ENCODE measurements around the gene TPRG1L.

The TPRG1L gene

GRCh38 chr1:3652548-3653285 is 27.9 kb downstream of the TPRG1L start:
- Histone ChIP-seq H2BK5ac (ENCODE audit: low read depth, low read length, poor library complexity, severe bottlenecking) (no peak overlapping the region), H3K9ac (ENCODE audit: low read length) (no peak overlapping the region), H3K79me1 (replicated peaks; ENCODE audit: low read length, poor library complexity, severe bottlenecking) (peaks cover 12% of the 10 kb centered on the region), H4K8ac (ENCODE audit: low read length) (no peak overlapping the region), H3K36me3 (ENCODE audit: control insufficient read depth in 1 of 2, insufficient read depth in 2 of 2, low read depth in 1 of 2, low read length in 2 of 2) (no peaks in the 10 kb centered on the region), H2AK5ac (ENCODE audit: low read length, severe bottlenecking) (no peak overlapping the region), H3K18ac (ENCODE audit: low read depth in 1 of 2, low read length in 2 of 2) (no peak overlapping the region), H3K4me2 (ENCODE audit: low read length, poor library complexity, severe bottlenecking) (peak overlapping the region; percentile 54), H2BK15ac (ENCODE audit: low read depth, poor library complexity, severe bottlenecking) (no peak overlapping the region), H2BK12ac (ENCODE audit: low read length in 2 of 2) (no peak overlapping the region), H3K4me1 (ENCODE audit: control insufficient read depth, insufficient read depth, low read depth, low read length) (peaks cover 21% of the 10 kb centered on the region), H3K4me3 (ENCODE audit: insufficient read depth in 1 of 2, low read depth in 1 of 2, low read length in 2 of 2) (no peak overlapping the region), H3K14ac (ENCODE audit: low read length in 2 of 2) (no peak overlapping the region), H3K27ac (ENCODE audit: low read length, poor library complexity, severe bottlenecking) (no peak overlapping the region), H3K23ac (ENCODE audit: low read length in 2 of 2) (no peak overlapping the region), H3K4ac (ENCODE audit: low read depth in 1 of 2, low read length in 2 of 2) (no peak overlapping the region), H2BK120ac (ENCODE audit: low read depth, low read length) (no peak overlapping the region), H3K9me3 (ENCODE audit: control insufficient read depth, low read length) (no peaks in the 10 kb centered on the region), H2AFZ (ENCODE audit: low read depth, low read length) (no peak overlapping the region), H3K27me3 (ENCODE audit: control insufficient read depth in 1 of 2, insufficient read depth in 1 of 2, low read length in 2 of 2) (peaks cover 70 to 72% of the 10 kb centered on the region in 2 experiments), H4K91ac (ENCODE audit: low read length) (no peak overlapping the region)
- no peak for DNase-seq
- WGBS, result 4% methylated on average over 46 of the region's 68 CpGs

- no peak overlapping the region for H3K4ac ChIP-seq (ENCODE audit: low read depth in 1 of 2, low read length in 2 of 2)
- no peak overlapping the region for H3K27ac ChIP-seq (ENCODE audit: low read length, poor library complexity, severe bottlenecking)
- no peak overlapping the region for H3K4me2 ChIP-seq (ENCODE audit: low read length, poor library complexity, severe bottlenecking)
- H3K23ac ChIP-seq (ENCODE audit: low read length in 2 of 2), result no peak overlapping the region
- H4K8ac ChIP-seq (ENCODE audit: low read length), result no peak overlapping the region
- WGBS, result 22% methylated on average over 10 of the region's 10 CpGs
- no peak overlapping the region for H4K91ac ChIP-seq (ENCODE audit: low read length)
- no peak overlapping the region for H3K14ac ChIP-seq (ENCODE audit: low read length in 2 of 2)
- DNase-seq, result no peak
- H2BK5ac ChIP-seq (ENCODE audit: low read depth, low read length, poor library complexity, severe bottlenecking), result no peak overlapping the region
- H3K27me3 ChIP-seq (ENCODE audit: control insufficient read depth in 1 of 2, insufficient read depth in 1 of 2, low read length in 2 of 2), result peaks cover 76 to 77% of the 10 kb centered on the region in 2 experiments
- peaks cover 12% of the 10 kb centered on the region for H3K79me1 ChIP-seq (replicated peaks; ENCODE audit: low read length, poor library complexity, severe bottlenecking)
- no peak overlapping the region for H2BK12ac ChIP-seq (ENCODE audit: low read length in 2 of 2)
- H2BK120ac ChIP-seq (ENCODE audit: low read depth, low read length), result no peak overlapping the region
- no peaks in the 10 kb centered on the region for H3K9me3 ChIP-seq (ENCODE audit: control insufficient read depth, low read length)
- H3K36me3 ChIP-seq (ENCODE audit: control insufficient read depth in 1 of 2, insufficient read depth in 2 of 2, low read depth in 1 of 2, low read length in 2 of 2), result no peaks in the 10 kb centered on the region
- no peak overlapping the region for H2AFZ ChIP-seq (ENCODE audit: low read depth, low read length)
- no peak overlapping the region for H3K4me3 ChIP-seq (ENCODE audit: insufficient read depth in 1 of 2, low read depth in 1 of 2, low read length in 2 of 2)
- no peak overlapping the region for H2BK15ac ChIP-seq (ENCODE audit: low read depth, poor library complexity, severe bottlenecking)
- H2AK5ac ChIP-seq (ENCODE audit: low read length, severe bottlenecking), result no peak overlapping the region
- H3K18ac ChIP-seq (ENCODE audit: low read depth in 1 of 2, low read length in 2 of 2), result no peak overlapping the region
- peaks cover 21% of the 10 kb centered on the region for H3K4me1 ChIP-seq (ENCODE audit: control insufficient read depth, insufficient read depth, low read depth, low read length)
- no peak overlapping the region for H3K9ac ChIP-seq (ENCODE audit: low read length)
Measured at GRCh38 chr1:3653286-3653618, 28.4 kb downstream of the TPRG1L start.

- no peaks in the 10 kb centered on the region for H3K9me3 ChIP-seq (ENCODE audit: control insufficient read depth, low read length)
- DNase-seq, result no peak
- H3K4me1 ChIP-seq (ENCODE audit: control insufficient read depth, insufficient read depth, low read depth, low read length), result peaks cover 18% of the 10 kb centered on the region
- H2BK5ac ChIP-seq (ENCODE audit: low read depth, low read length, poor library complexity, severe bottlenecking), result no peak overlapping the region
- no peak overlapping the region for H3K23ac ChIP-seq (ENCODE audit: low read length in 2 of 2)
- H4K8ac ChIP-seq (ENCODE audit: low read length), result no peak overlapping the region
- no peak overlapping the region for H2AK5ac ChIP-seq (ENCODE audit: low read length, severe bottlenecking)
- H3K27ac ChIP-seq (ENCODE audit: low read length, poor library complexity, severe bottlenecking), result no peak overlapping the region
- WGBS, result 89% methylated on average over 21 of the region's 22 CpGs
- H3K4ac ChIP-seq (ENCODE audit: low read depth in 1 of 2, low read length in 2 of 2), result no peak overlapping the region
- H2AFZ ChIP-seq (ENCODE audit: low read depth, low read length), result no peak overlapping the region
- H2BK12ac ChIP-seq (ENCODE audit: low read length in 2 of 2), result no peak overlapping the region
- H3K14ac ChIP-seq (ENCODE audit: low read length in 2 of 2), result no peak overlapping the region
- no peak overlapping the region for H3K9ac ChIP-seq (ENCODE audit: low read length)
- H3K18ac ChIP-seq (ENCODE audit: low read depth in 1 of 2, low read length in 2 of 2), result no peak overlapping the region
- no peak overlapping the region for H2BK120ac ChIP-seq (ENCODE audit: low read depth, low read length)
- no peak overlapping the region for H2BK15ac ChIP-seq (ENCODE audit: low read depth, poor library complexity, severe bottlenecking)
- H4K91ac ChIP-seq (ENCODE audit: low read length), result no peak overlapping the region
- peaks cover 83 to 90% of the 10 kb centered on the region in 2 experiments for H3K27me3 ChIP-seq (ENCODE audit: control insufficient read depth in 1 of 2, insufficient read depth in 1 of 2, low read length in 2 of 2)
- peaks cover 1% of the 10 kb centered on the region for H3K79me1 ChIP-seq (replicated peaks; ENCODE audit: low read length, poor library complexity, severe bottlenecking)
- no peaks in the 10 kb centered on the region for H3K36me3 ChIP-seq (ENCODE audit: control insufficient read depth in 1 of 2, insufficient read depth in 2 of 2, low read depth in 1 of 2, low read length in 2 of 2)
- no peak overlapping the region for H3K4me2 ChIP-seq (ENCODE audit: low read length, poor library complexity, severe bottlenecking)
- H3K4me3 ChIP-seq (ENCODE audit: insufficient read depth in 1 of 2, low read depth in 1 of 2, low read length in 2 of 2), result no peak overlapping the region
Measured at GRCh38 chr1:3654549-3655281, 29.9 kb downstream of the TPRG1L start.

GRCh38 chr1:3656450-3657095 is 31.8 kb downstream of the TPRG1L start:
- H3K4me2 ChIP-seq (ENCODE audit: low read length, poor library complexity, severe bottlenecking), result no peak overlapping the region
- H4K8ac ChIP-seq (ENCODE audit: low read length), result no peak overlapping the region
- no peak overlapping the region for H2BK5ac ChIP-seq (ENCODE audit: low read depth, low read length, poor library complexity, severe bottlenecking)
- DNase-seq, result no peak
- no peak overlapping the region for H3K4me3 ChIP-seq (ENCODE audit: insufficient read depth in 1 of 2, low read depth in 1 of 2, low read length in 2 of 2)
- no peak overlapping the region for H2AK5ac ChIP-seq (ENCODE audit: low read length, severe bottlenecking)
- no peak overlapping the region for H3K4ac ChIP-seq (ENCODE audit: low read depth in 1 of 2, low read length in 2 of 2)
- H3K27ac ChIP-seq (ENCODE audit: low read length, poor library complexity, severe bottlenecking), result no peak overlapping the region
- H2BK120ac ChIP-seq (ENCODE audit: low read depth, low read length), result no peak overlapping the region
- H3K23ac ChIP-seq (ENCODE audit: low read length in 2 of 2), result no peak overlapping the region
- 85% methylated on average over 13 of the region's 13 CpGs for WGBS
- peaks cover 72 to 91% of the 10 kb centered on the region in 2 experiments for H3K27me3 ChIP-seq (ENCODE audit: control insufficient read depth in 1 of 2, insufficient read depth in 1 of 2, low read length in 2 of 2)
- no peak overlapping the region for H2AFZ ChIP-seq (ENCODE audit: low read depth, low read length)
- H3K79me1 ChIP-seq (replicated peaks; ENCODE audit: low read length, poor library complexity, severe bottlenecking), result no peaks in the 10 kb centered on the region
- no peaks in the 10 kb centered on the region for H3K9me3 ChIP-seq (ENCODE audit: control insufficient read depth, low read length)
- no peak overlapping the region for H2BK15ac ChIP-seq (ENCODE audit: low read depth, poor library complexity, severe bottlenecking)
- peaks cover 13% of the 10 kb centered on the region for H3K4me1 ChIP-seq (ENCODE audit: control insufficient read depth, insufficient read depth, low read depth, low read length)
- H3K18ac ChIP-seq (ENCODE audit: low read depth in 1 of 2, low read length in 2 of 2), result no peak overlapping the region
- no peak overlapping the region for H2BK12ac ChIP-seq (ENCODE audit: low read length in 2 of 2)
- no peak overlapping the region for H3K14ac ChIP-seq (ENCODE audit: low read length in 2 of 2)
- no peak overlapping the region for H4K91ac ChIP-seq (ENCODE audit: low read length)
- H3K36me3 ChIP-seq (ENCODE audit: control insufficient read depth in 1 of 2, insufficient read depth in 2 of 2, low read depth in 1 of 2, low read length in 2 of 2), result no peaks in the 10 kb centered on the region
- H3K9ac ChIP-seq (ENCODE audit: low read length), result no peak overlapping the region

Measured in mesenchymal stem cell (in vitro differentiated cells and primary cell).